Keratinocyte (primary cell): ENCODE measurements around the gene THBS1.

Source experiments
- CTCF ChIP-seq, 3 experiments: IDR thresholded peaks in 1 of 3; conservative IDR thresholded peaks in 1 of 3; optimal IDR thresholded peaks in 1 of 3; 2 replicates in 2 of 3; 3 replicates in 1 of 3; pipeline versions ENCODE3 to v1.5.1; 2011; ENCODE audit warnings: low read length in 3 of 3, mild to moderate bottlenecking in 3 of 3, moderate library complexity in 2 of 3, control low read depth in 1 of 3, inconsistent platforms in 1 of 3; ENCODE audit not compliant: insufficient read depth in 2 of 3; ENCODE audit errors: extremely low read depth in 1 of 3
- EZH2 ChIP-seq: IDR thresholded peaks from one replicate; pipeline ENCODE4 v1.6.1; 2012; ENCODE audit warnings: inconsistent platforms, mild to moderate bottlenecking, low read length, moderate library complexity

- no peak for TF ChIP-seq CTCF (optimal IDR thresholded peaks at IDR 0.05 in 1 of 3, IDR thresholded peaks at IDR 0.05 in 1 of 3, conservative IDR thresholded peaks at IDR 0.05 in 1 of 3; ENCODE audit: extremely low read depth in 1 of 3, insufficient read depth in 2 of 3, low read length in 3 of 3)
- no peak for TF ChIP-seq EZH2
Measured at GRCh38 chr15:39628546-39629257, 47.8 kb downstream of the THBS1 start.
